Measurements from ENCODE around the gene SUN3.
"Not testable (repeated sequence)": the region's sequence is repeated elsewhere in the genome, so short reads cannot be mapped to it uniquely, and the experiment has no call there.

Gene SUN3

GRCh38 chr7:48025624-48026023, 3.3 kb downstream of the SUN3 start:
- DNase-seq (ENCODE audit: low spot score): no peak

- DNase-seq (ENCODE audit: low spot score): no peak
Measured at GRCh38 chr7:48017674-48018073, 11.2 kb downstream of the SUN3 start.

- DNase-seq (ENCODE audit: low spot score): no peak
Measured at GRCh38 chr7:48016641-48017040, 12.3 kb downstream of the SUN3 start.

- no peak for DNase-seq (ENCODE audit: low spot score)
Measured at GRCh38 chr7:48011951-48012350, 17.0 kb downstream of the SUN3 start.

- DNase-seq (ENCODE audit: low spot score): no peak
Measured at GRCh38 chr7:48011323-48011722, 17.6 kb downstream of the SUN3 start.

- DNase-seq (ENCODE audit: low spot score): no peak
Measured at GRCh38 chr7:48009954-48010353, 19.0 kb downstream of the SUN3 start.

GRCh38 chr7:48009257-48009656, 19.6 kb downstream of the SUN3 start:
- no peak for DNase-seq (ENCODE audit: low spot score)

- DNase-seq (ENCODE audit: low spot score): no peak
Measured at GRCh38 chr7:48006866-48007265, 22.0 kb downstream of the SUN3 start.

- no peak for DNase-seq (ENCODE audit: low spot score)
Measured at GRCh38 chr7:48004638-48005037, 24.3 kb downstream of the SUN3 start.

GRCh38 chr7:48004032-48004431, 24.9 kb downstream of the SUN3 start:
- no peak for DNase-seq (ENCODE audit: low spot score)

- DNase-seq (ENCODE audit: low spot score): not testable (repeated sequence)
Measured at GRCh38 chr7:48000164-48000563, 28.7 kb downstream of the SUN3 start.

- DNase-seq (ENCODE audit: low spot score): no peak
Measured at GRCh38 chr7:47999413-47999812, 29.5 kb downstream of the SUN3 start.

GRCh38 chr7:47992446-47992845, 36.5 kb downstream of the SUN3 start:
- DNase-seq (ENCODE audit: low spot score): no peak

- DNase-seq (ENCODE audit: low spot score): peak; percentile 82
Measured at GRCh38 chr7:47991741-47992311, 37.1 kb downstream of the SUN3 start.

GRCh38 chr7:47991270-47991669, 37.6 kb downstream of the SUN3 start:
- no peak for DNase-seq (ENCODE audit: low spot score)

- DNase-seq (ENCODE audit: low spot score): no peak
Measured at GRCh38 chr7:47990592-47990991, 38.3 kb downstream of the SUN3 start.

- DNase-seq (ENCODE audit: low spot score): not testable (repeated sequence)
Measured at GRCh38 chr7:47989607-47990400, 39.1 kb downstream of the SUN3 start.

GRCh38 chr7:47988496-47989386, 40.2 kb downstream of the SUN3 start:
- DNase-seq (ENCODE audit: low spot score): no peak

GRCh38 chr7:47982610-47983009, 46.3 kb downstream of the SUN3 start:
- DNase-seq (ENCODE audit: low spot score): no peak

- DNase-seq (ENCODE audit: low spot score): not testable (repeated sequence)
Measured at GRCh38 chr7:47980648-47981047, 48.3 kb downstream of the SUN3 start.

GRCh38 chr7:47979832-47980181, 49.1 kb downstream of the SUN3 start:
- DNase-seq (ENCODE audit: low spot score): no peak

- DNase-seq (ENCODE audit: low spot score): peak; percentile 94
Measured at GRCh38 chr7:47979145-47979831, 49.6 kb downstream of the SUN3 start, which contains the start of gene HUS1. Gene HUS1, minus strand, starts transcription at chr7:47979615. Its CDS starts 96 bp downstream, at chr7:47979519.
